ENCODE measurements around the gene ALAS1.

DNA sequence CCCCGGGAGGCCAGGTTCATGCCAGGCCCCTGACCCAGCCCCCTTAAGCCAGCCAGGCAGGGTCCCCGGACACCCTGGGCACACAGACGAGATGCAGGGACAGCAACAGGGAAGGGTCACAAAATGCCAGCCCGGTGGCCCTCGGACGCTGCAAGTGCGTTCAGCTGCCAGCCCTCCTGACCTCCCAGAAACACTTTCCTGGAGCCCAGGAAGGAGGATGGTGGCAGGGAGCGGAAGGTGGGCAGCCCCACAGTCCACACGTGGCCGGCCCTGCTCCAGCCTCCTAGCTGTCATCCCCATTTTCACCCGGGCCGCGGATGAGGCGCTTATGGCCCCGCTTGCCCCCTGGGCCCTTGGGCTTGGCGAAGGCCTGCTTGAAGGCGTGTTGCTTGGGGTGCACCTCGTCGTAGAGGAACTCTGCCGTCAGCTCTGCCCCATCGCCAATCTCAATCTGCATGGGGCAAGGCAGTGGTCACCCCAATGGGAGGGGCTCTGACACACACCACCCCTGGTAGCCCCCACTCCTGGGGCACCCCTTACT lies 30.9 kb downstream of the ALAS1 start:
- TF ChIP-seq, protein P1, sequence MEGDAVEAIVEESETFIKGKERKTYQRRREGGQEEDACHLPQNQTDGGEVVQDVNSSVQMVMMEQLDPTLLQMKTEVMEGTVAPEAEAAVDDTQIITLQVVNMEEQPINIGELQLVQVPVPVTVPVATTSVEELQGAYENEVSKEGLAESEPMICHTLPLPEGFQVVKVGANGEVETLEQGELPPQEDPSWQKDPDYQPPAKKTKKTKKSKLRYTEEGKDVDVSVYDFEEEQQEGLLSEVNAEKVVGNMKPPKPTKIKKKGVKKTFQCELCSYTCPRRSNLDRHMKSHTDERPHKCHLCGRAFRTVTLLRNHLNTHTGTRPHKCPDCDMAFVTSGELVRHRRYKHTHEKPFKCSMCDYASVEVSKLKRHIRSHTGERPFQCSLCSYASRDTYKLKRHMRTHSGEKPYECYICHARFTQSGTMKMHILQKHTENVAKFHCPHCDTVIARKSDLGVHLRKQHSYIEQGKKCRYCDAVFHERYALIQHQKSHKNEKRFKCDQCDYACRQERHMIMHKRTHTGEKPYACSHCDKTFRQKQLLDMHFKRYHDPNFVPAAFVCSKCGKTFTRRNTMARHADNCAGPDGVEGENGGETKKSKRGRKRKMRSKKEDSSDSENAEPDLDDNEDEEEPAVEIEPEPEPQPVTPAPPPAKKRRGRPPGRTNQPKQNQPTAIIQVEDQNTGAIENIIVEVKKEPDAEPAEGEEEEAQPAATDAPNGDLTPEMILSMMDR (IDR thresholded peaks at IDR 0.05) = no peak
- no peak for TF ChIP-seq POLR2A (IDR thresholded peaks at IDR 0.05)

Measured in prostate gland (tissue), 2 donors.